Activated gamma-delta T cell (primary cell): Measurements from ENCODE around the gene NRCAM.

Experiments
- DNase-seq: peaks from one replicate; lab custom pipeline; 2025; lab: John Stamatoyannopoulos, UW

NRCAM gene

DNA sequence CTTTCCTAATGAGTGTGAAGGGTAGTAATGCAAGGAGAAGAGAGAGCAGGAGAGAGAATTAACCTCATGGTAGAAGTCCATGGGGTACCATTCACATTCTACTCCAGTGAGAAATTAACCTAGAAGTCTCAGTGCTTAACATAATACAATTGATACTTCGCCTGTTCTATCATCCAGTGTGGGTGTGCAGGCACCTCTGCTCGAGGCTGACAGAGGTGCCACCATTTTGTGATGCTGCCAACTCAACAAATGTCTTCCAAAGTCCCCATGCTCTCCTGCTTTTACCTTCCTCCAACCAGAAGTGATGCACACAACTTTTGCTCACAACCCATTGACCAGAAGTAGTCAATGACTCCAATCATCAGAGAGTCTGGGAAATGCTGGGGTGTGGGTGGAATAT lies 207.8 kb downstream of the NRCAM start:
- no peak for DNase-seq

DNA sequence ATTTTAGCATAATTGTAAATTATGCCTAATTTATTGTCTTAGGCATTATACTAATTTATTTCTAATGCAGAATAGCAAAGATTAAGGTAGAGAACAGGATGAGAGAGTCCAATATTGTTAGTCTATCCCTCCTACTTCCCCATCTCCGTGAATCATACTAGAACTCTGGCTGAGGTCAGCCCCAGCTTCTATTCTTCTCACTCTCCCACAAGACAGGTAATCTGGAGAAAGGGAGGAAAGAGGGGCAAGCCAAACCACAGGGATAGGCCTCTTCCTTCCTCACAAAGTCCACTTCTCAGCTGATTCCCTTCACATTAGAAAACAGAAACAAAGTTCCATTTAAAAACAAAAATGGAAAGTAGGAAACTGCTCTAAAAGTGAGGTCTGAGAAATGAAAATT lies 208.6 kb downstream of the NRCAM start:
- no peak for DNase-seq

- no peak for DNase-seq
These were observed 209.9 kb downstream of the NRCAM start for GRCh38 chr7:108246227-108246837.

- no peak for DNase-seq
These were observed 210.6 kb downstream of the NRCAM start for GRCh38 chr7:108245523-108246226.

DNA sequence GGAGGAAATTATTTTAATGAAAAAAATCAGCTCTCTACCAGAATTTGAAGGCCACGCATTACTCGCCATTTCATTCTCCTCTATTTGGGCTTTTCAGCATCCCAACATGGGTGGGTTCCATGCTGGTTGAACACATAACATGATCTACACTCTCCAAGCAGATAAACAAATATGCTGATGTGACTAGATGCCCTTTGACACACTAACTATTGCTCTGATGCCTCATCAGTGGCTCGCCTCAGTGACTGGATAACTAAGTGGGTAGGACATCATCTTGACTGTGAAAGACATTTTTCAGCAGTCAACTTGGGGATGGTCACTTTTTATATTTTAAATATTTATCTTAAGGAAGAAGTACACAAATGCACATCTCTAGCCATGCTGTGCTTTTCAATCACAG lies 212.1 kb downstream of the NRCAM start:
- DNase-seq = no peak

DNA sequence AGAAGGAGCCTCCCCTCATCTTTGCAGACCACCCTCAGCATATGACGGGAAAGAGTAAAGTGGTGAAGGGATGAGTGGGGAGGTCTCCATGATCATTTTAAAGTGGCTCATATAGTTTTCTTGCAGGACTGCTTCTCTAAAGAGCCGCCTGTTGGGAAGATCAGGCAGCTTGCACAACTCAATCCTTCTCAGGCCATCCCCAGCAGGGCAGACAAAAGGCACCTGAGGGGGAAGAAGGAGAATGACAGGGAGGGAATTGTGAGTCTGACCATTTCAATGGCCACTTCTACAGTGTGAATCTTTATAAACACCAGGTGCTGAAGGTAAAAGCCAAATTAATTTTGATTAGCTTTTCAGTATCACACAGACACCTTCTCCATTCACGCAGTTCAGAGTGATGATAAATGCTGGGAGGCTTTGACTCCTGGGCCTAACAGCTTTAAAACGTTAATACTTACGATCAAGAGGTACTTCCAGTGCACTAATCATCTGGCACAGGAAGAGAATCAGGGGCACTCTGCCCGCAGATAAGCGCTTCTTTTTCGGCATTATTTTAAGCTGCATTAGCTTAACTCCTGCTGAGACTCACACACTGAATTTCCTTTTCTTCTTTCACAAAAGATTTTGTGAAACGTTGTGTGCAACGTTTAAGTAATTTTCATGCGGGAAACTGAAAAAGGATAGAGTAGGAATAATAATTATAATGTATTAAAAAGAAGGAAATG lies 216.6 kb downstream of the NRCAM start:
- no peak for DNase-seq

GRCh38 chr7:108236681-108237415 lies 219.4 kb downstream of the NRCAM start:
- no peak for DNase-seq

GRCh38 chr7:108235451-108236061 lies 220.7 kb downstream of the NRCAM start:
- no peak for DNase-seq

DNA sequence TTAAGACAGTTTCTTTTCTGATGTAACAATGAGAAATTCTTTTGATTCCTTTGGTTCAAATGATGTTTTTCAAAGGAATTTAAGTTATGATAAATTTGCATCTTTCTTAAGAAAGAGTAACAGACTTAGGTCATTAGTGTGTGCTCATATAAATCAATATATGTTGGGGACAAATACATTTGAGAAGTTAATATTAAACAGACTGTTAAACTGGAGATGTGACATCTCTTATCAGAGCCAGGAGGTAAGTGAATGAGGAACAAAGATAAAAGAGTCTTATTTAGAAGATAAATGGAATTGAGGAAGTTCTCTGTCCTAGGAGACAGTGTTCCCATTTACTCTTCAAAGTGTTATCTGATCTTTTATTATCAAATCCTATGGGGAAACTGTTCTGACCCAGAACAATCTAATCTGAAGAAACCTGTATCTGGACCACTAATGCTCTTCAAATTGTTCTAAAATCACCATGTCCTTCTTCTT lies 221.2 kb downstream of the NRCAM start:
- DNase-seq = no peak

- DNase-seq = no peak
These were observed 222.0 kb downstream of the NRCAM start for GRCh38 chr7:108234281-108234680.

GRCh38 chr7:108232076-108232475 lies 224.2 kb downstream of the NRCAM start:
- no peak for DNase-seq

DNA sequence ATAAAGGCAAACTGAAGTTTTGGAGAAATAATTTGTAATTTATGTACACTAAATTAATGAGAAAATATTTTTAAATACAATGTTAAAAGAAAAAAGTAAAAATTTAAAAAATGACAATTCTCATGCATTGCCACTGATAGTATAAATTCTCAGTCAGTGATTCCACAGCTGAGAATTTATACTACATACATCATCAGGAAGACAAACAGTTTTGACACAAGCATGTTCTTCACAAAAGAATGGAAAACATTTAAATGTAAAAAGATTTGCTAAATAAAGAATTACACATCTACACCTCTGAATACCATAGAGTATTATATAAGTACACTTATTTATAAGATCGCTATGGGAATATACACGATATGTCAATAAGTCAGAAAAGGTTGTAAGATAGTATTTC lies 225.0 kb downstream of the NRCAM start:
- no peak for DNase-seq

- no peak for DNase-seq
These were observed 228.9 kb downstream of the NRCAM start for GRCh38 chr7:108227366-108227765.

- no peak for DNase-seq
These were observed 229.4 kb downstream of the NRCAM start for GRCh38 chr7:108226816-108227299.

- DNase-seq = no peak
These were observed 230.6 kb downstream of the NRCAM start for GRCh38 chr7:108225531-108226181.

DNA sequence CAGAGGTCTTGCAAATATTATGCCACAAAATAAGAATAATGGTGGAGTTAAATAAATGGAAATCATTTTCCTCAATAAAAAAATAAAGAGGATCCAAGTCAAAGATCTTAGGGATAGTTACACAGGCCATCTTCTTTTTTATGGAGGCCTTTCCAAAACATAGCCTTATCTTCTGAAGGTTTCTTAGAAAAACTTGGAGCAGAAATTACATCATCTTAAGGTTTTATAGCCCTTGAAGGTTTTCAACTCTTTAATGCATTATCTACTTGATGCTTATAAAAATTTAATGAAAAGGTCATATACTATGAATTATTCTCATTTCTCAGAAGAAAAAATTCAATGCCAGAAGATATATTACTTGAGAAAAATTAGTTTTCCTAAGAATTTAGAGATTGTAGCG lies 231.8 kb downstream of the NRCAM start:
- no peak for DNase-seq

- no peak for DNase-seq
These were observed 233.9 kb downstream of the NRCAM start for GRCh38 chr7:108222236-108222892.

DNA sequence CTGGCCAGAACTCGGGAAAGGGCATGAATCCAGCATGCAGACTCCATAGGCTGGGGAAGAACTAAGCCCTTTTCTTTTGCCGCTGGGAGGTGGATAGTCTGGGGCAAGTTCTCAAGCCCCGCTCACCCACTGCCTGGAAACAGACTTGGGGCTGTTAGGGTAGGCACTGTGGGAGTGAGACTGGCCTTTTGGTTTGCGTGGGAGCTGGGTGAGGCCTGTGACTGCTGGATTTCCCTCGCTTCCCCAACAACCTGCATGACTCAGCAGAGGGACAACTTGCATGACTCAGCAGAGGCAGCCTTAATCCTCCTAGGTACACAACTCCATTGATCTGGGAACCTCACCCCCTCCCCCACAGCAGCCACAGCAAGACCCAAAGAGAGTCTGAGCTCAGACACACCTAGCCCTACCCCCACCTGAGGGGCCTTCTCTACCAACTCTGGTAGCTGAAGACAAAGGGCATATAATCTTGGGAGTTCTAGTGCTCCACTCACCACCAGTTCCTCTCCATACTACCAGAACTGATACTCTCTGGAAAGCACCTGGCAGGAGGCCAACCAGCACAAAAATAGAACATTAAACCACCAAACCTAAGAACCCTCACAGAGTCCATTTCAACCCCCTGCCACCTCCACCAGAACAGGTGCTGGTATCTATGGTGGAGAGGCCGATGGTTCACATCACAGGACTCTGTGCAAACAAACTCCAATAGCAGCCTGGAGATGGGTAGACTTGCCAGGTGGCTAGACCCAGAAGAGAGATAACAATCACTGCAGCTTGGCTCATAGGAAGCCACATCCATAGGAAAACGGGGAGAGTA lies 244.6 kb downstream of the NRCAM start:
- no peak for DNase-seq

GRCh38 chr7:108210796-108211195 lies 245.4 kb downstream of the NRCAM start:
- DNase-seq = no peak

GRCh38 chr7:108205311-108205710 lies 250.9 kb downstream of the NRCAM start:
- DNase-seq = no peak
